Peyer's patch (tissue), 4 donors: ENCODE measurements around the gene PTPN13.

Source experiments
- CTCF ChIP-seq, 6 experiments: fragments of 450-650 bp in 4 of 6; fragments of 200-600 bp in 2 of 6; sonication (generic) in 1 of 6; IDR thresholded peaks; one replicate each; pipeline ENCODE4 v1.5.1; 2017 to 2019; ENCODE audit warnings: antibody characterized with exemption in 6 of 6, mild to moderate bottlenecking in 3 of 6, moderate library complexity in 1 of 6
- POLR2A ChIP-seq, 2 donors: fragments of 450-650 bp; IDR thresholded peaks; one replicate each; pipeline ENCODE4 v1.5.1; 2017; ENCODE audit warnings: antibody characterized with exemption in 2 of 2, mild to moderate bottlenecking in 2 of 2, moderate library complexity in 2 of 2

GRCh38 chr4:86685401-86685800 lies 91.3 kb downstream of the PTPN13 start:
- TF ChIP-seq CTCF (IDR thresholded peaks at IDR 0.05) (no peak), POLR2A (IDR thresholded peaks at IDR 0.05) (no peak)
